HFF-Myc (cell line): Measurements from ENCODE around the gene RNFT2.

Experiments used
- DNase-seq: peaks from one replicate; pipeline ENCODE4 v3.0.0-alpha.2; 2011; ENCODE audit warnings: low read depth; ENCODE audit errors: extremely low read depth
- H3K4me3 ChIP-seq: replicated peaks from 2 replicates; pipeline ENCODE4 v1.5.1; 2011; ENCODE audit warnings: low read depth, mild to moderate bottlenecking, control low read depth, low read length
- TF ChIP-seq, protein P1 (sequence below): IDR thresholded peaks from 2 replicates; pipeline ENCODE4 v1.5.1; 2012; ENCODE audit warnings: mild to moderate bottlenecking, low read depth, low read length, control low read depth; ENCODE audit errors: missing control alignments

Gene RNFT2

GRCh38 chr12:116870306-116870705 lies 132.2 kb downstream of the RNFT2 start:
- DNase-seq: no peak
- TF ChIP-seq, protein P1, sequence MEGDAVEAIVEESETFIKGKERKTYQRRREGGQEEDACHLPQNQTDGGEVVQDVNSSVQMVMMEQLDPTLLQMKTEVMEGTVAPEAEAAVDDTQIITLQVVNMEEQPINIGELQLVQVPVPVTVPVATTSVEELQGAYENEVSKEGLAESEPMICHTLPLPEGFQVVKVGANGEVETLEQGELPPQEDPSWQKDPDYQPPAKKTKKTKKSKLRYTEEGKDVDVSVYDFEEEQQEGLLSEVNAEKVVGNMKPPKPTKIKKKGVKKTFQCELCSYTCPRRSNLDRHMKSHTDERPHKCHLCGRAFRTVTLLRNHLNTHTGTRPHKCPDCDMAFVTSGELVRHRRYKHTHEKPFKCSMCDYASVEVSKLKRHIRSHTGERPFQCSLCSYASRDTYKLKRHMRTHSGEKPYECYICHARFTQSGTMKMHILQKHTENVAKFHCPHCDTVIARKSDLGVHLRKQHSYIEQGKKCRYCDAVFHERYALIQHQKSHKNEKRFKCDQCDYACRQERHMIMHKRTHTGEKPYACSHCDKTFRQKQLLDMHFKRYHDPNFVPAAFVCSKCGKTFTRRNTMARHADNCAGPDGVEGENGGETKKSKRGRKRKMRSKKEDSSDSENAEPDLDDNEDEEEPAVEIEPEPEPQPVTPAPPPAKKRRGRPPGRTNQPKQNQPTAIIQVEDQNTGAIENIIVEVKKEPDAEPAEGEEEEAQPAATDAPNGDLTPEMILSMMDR: no peak
- no peak overlapping the region for H3K4me3 ChIP-seq

DNA sequence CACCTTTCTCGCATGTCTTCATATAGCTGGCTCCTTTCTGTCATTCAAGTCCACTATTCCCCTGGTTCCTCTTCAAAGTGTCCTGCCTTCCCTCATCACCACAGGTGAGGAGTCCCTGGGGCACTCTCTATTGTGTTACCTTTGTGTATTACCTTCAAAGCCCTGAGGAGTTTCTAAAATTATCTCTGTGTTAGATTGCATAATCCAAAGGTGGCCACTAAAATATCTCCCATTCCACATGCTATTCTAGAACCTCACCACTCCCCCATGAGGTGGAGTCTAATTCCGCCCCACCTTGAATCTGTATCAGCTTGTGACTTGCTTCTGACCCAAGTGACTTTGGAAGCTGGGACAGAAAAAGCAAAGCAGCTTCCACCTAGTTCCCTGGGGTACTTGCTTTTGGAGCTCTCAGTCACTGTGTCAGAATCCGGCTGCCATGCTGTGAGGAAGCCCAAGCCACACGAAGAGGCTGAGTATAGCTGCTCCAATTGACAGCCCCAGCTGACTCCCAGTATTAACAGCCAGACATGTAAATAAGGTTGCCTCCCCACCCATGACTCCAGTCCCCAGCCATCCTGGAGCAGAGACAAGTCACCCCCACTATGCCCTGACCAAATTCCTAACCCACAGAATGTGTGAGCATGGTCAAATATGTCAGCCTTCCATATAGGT lies 136.3 kb downstream of the RNFT2 start:
- H3K4me3 ChIP-seq: no peak overlapping the region
- TF ChIP-seq, protein P1: no peak
- no peak for DNase-seq

GRCh38 chr12:116876151-116876869 lies 138.2 kb downstream of the RNFT2 start:
- no peak overlapping the region for H3K4me3 ChIP-seq
- DNase-seq: no peak

GRCh38 chr12:116878567-116879508 lies 140.7 kb downstream of the RNFT2 start:
- H3K4me3 ChIP-seq: no peak overlapping the region
- no peak for DNase-seq
- TF ChIP-seq, protein P1: no peak

More at GRCh38 chr12:116876151-116876869, 138.2 kb downstream of the RNFT2 start:
- TF ChIP-seq, protein P1: no peak

- no peak for DNase-seq
- TF ChIP-seq, protein P1: no peak
- H3K4me3 ChIP-seq: no peak overlapping the region
Observed at GRCh38 chr12:116879509-116880212, 141.5 kb downstream of the RNFT2 start.

DNA sequence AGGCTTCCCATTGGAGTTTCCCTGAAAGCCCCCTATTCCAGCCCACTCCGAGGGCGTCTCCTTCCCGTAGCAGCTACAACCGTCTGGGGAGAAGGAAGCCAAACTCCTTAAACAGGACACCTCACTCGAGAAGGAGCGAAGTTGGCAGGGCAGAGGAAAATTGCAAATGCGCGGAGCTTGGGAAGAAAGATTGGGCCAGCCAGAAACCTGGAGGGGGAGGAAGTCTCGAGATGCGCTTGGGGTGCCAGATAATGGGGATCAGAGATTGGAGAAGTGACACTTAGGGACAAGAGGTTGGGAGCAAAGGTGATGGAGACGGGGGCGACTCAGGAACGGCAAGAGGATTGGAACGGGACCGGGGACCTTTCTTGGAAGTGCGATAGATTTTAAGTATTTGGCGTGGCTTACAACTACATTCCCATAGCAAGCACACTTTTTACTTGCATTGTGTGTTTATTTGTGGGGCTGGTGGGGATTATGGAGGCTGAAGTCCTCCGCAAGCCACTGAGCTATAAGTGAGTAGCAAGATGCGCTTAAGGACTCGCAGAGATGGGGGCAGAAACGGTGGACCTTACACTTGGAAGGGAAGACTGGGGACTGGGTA lies 142.2 kb downstream of the RNFT2 start:
- TF ChIP-seq, protein P1: no peak
- no peak for DNase-seq
- peak overlapping the region; percentile 24; the same call in 1 of the 2 replicates for H3K4me3 ChIP-seq
